ENCODE measurements around the gene SPG21.
A peak's percentile ranks its signal among the peaks of the same experiment; 100 is the strongest.
"Not testable (repeated sequence)": the region's sequence is repeated elsewhere in the genome, so short reads cannot be mapped to it uniquely, and the experiment has no call there.

SPG21 gene, protein sequence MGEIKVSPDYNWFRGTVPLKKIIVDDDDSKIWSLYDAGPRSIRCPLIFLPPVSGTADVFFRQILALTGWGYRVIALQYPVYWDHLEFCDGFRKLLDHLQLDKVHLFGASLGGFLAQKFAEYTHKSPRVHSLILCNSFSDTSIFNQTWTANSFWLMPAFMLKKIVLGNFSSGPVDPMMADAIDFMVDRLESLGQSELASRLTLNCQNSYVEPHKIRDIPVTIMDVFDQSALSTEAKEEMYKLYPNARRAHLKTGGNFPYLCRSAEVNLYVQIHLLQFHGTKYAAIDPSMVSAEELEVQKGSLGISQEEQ

DNA sequence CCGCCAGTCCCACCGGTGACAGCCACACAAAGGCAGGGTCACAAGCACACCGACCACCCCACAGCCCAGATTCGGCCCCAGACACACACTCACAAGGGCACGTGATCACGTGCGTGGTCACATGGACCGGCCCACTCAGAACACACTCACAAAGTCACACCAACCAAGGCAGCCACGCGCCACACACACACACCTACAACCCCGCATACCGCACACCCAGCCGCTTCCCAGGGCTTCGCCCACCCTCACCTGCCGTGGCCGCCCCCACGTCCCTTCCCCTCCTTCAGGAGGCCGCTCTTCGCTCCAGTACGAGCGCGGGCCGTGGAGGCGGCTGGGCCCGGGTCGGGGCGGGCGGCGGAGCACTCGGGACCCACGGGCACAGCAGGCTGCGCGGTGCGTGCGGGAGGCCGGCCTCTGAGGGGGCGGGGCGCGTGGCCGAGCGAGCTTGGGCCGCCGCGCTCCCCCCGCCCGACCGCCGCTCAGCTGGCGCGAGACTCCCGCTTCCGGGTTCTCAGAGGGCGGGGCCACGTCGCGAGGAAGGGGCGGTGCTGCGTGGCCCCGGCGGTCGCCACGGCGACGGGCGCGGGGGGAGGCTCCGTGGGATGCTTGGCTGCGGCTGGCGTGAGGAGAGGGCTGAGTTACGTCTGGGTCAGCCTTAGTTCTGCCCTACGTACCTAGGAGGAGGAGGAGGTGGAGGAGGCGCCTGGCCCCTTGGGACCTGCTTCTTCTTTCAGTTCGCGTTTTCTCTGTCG, at the start of gene SPG21:
SPG21 (minus strand) TSS at position 499 of the 752 bp plus-strand sequence. CDS start 6,345 bp downstream, outside the sequence.
- DNase-seq = peak; percentile 25

DNA sequence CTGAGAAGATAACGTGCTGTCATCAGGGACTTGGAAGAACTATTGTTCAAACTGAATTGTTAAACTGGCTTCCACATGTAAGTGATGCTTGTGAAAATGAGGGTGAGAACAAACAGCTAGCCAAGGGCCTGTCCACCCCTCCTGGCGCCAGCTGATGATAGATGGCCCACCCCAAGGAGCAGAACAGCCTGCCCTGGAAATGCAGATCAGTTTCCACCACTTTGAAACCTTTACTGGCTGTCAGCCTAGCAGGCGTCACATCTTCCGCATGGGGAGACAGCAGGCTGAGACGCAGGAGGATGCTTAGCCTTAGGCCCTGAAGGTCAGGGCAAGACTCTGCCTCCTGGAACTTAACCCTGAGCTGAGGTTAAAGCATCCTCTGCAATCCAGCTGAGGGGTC, 49.1 kb upstream of the SPG21 start:
- no peak for DNase-seq

DNA sequence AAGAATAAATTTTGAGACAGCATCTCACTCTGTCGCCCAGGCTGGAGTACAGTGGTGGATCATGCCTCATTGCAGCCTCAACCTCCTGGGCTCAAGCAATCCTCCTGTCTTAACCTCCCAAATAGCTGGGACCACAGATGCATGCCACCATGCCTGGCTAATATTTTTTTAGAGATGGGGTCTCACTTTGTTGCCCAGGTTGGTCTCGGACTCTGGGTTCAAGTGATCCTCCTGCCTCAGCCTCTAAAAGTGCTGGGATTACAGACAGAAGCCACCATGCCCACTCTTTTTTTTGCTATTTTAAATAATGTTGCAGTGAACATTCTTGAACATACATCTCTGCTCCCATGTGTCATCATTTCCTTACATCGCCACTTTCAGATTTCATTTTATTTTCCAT, 48.7 kb upstream of the SPG21 start:
- no peak for DNase-seq

DNA sequence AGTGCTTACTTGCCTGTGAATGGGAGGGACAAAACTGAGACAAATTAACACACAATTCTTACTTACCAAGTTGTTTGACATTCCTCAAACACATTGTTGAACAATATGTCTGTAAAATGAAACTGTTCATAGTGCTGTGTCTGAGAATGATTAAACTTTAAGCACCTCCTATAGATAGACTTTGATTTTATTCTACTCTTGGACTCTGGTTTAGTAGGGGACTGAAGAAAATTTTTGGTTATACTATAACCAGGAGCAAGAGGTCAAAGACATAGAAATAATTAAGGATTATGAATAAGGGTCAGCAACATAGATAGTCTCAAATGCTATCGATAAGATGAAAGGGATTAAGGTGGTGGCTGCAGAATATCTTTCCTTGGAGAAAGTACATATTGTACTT, 47.6 kb upstream of the SPG21 start:
- DNase-seq = no peak

DNA sequence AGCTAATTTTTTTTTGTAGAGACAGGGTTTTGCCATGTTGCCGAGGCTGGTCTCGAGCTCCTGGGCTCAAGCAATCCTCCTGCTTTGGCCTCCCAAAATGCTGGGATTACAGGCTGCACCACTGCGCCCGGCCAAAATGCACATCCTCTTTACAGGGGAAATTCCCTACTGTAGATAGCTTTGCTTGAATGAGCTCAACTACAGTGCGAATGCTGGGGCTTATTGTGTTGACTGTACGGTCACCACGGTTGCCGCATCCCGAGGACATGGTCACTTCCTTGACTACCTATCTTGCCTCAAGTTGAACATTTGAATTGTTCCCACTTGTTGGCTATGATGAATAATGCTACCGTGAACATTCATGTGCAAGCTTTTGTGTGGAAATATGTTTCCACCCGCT, 45.0 kb upstream of the SPG21 start:
- no peak for DNase-seq

DNA sequence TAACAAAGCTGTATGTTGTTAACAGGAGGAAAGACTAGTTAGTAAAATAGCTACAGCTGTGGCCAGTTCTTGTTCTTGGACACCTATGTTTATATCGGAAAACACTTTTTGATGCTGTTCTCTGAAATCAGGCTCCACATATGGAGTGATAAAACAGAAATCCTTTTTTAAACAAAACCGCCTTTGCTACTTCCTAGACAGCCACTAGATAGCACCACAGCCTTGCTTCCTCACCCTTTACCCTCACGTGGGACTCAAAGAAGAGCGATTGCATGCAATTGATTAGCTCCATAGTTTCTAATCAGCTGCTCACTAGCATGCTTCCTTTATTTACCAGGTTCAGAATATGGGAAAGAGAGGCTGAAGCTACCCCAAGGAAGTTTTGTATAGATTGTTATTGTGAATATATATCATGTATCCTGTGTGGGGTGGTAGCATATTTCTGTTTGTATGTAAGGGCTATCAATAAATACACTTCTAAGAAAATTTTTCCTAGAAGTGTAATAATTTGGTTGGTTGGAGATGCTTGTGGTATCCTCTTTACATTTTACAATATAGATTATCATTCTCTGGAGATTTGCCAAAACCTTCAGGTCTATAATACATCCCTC, 44.0 kb upstream of the SPG21 start:
- DNase-seq = peak; percentile 59

DNA sequence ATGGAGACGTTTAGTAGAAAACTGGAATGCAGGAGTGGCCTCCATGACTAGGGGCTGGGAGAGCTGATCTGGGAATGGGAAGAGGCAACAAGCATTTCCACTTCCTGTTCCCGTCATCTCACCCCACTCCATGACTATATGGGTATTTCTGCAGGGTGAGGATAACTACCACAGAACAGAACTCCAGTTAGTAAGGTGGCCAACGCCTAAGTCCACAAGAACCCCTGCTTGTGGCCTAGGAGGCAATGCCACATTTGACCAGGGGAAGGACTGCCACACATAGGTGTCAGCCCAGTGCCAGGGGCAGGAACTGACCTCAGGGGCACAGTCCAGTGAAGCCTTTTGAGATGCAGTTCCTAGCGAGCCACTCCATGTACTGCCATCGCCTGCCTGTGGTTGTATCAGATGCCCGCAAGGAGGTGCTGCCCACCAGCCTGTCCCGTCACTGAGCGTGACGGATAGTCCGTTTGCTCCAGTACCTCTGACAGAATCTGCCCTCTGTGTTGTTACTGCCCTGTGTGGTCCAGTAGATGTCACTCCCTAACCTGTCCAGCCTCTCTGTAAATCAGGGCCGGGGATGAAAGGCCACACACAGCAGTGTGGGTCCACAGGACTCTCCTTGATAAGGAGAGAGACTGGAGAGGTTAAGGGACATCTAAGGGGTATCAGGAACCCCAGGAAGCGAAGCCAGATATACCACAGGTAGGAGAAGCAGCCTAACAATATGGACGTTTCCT, 43.3 kb upstream of the SPG21 start:
- peak; percentile 47 for DNase-seq

DNA sequence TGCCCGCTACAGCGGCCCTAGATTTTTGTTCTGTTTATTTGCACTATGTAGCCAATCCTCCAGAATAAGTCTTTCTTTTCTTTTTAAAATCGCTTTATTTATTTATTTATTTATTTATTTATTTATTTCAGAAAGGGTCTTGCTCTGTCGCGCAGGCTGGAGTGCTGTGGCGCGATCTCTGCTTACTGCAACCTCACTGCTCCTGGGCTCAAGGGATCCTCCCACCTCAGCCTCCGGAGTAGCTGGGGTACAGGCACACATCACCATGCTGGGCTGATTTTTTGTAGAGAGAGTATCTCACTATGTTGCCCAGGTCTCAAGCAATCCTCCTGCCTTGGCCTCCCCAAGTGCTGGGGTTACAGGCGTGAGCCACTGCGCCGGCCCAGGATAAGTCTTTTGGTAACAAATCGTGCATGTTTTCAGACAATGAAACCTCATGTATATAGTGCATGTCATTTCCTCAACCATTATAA, 40.1 kb upstream of the SPG21 start:
- no peak for DNase-seq

DNA sequence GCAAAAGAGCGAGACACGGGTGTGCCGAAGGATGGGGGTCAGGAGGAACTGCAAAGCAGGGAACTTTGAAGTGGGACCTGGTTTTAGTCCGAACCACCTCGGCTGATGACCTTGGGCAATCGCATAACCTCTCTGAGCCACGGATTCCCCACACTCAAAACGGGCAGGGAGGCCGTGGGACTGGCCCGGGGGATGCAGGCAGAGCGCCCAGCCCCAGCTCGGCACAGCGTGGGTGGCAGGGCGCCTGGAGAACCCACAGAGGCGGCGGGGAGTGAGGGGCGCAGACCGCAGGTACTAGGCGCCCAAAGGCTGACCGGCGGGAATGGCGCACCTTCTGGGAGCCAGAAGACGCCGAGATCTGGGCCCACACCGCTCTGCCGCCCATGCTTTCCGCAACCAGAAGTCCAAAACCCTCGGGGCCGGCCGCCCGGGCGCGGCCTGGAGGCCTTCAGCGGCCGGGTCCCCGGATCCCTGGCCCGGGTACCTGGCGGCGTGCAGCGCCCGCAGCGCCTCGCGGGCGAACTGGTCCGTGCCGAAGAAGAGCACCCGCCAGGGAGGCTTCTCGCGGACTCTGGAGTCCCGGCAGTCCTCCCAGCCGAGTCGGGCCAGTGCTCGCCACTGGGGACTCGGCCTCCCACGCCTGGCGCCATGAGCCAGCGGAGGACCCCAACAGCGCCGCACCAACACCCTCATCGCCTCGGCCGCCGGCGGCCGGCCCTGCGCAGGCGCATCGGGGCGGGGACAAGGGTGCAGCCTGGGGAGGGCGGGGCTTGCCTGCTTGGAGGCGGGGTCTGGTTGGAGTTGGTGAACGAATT, 39.4 kb upstream of the SPG21 start, which contains the start of gene MTFMT:
MTFMT (minus strand) TSS at position 719 of the 815 bp plus-strand sequence; CDS start at position 693, 26 bp downstream.
- DNase-seq = peak; percentile 23

DNA sequence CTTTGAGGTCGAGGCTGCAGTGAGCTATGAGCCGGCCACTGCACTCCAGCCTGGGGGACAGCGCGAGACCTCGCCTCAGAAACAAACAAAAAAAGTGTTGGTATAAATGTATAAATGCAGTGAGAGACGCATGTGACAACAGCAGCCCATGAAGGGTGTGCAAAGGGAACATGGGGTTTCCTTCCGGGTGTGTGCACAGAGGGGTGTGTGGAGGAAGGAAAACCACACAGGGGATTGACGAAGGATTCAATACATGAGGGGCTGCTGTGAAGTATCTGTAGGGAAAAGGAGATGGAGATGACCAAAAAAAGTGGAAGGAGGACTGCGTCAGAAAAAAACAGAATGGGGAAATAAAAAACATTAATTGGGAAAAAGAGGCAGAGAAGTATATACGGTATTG, 38.6 kb upstream of the SPG21 start:
- no peak for DNase-seq

DNA sequence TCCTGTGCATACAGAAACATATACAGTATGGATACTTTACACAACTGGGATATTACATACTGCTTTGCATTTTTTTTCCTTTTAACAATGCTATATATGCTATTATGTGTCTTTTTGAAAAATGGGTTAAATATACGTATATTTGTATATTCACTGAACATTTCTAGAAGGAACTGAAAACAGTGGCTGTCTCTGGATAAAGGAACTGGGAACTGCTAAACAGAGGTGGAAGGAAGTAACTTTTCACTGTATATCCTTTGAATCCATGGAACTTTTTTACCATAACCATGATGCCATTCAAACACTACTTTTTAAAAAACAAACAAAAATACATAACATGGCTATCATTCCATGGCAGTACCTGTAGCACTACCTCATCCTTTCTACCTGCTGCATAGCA, 37.9 kb upstream of the SPG21 start:
- DNase-seq = no peak

DNA sequence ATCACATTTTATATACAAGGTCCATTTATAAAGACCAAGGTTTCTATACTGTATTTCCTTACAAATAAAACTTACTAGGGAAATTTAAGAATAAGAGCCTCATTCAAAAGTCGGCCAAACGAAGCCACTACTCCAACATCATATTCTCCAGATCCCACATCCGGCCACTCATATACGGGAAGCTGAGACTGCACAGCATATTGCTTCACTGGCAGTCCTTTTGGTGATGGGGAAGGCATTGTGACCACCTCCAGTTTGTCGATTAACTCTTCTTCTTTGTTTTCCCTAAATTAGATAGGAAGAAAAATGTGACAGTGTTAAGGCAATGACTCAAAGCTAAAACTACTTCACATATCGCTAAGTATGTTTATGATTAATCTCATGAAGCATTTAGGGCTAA, 37.0 kb upstream of the SPG21 start:
- DNase-seq = no peak

DNA sequence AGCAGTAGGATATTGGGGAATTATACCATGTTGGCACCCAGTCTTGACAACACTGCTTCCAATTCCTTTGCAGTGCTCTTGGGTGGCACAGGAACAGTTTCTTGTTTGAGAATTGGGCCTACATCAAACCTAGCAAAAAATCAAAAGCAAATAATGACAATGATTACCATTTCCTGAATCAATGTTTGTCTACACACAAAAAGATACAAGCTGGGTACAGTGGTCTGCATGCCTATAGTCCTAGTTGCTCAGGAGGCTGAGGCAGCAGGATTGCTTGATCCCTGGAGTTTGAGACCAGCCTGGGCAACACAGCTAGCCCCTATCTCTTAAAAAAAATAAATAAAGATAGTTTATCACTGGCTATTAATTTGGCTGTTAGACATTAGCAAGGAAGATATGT, 31.8 kb upstream of the SPG21 start:
- DNase-seq = no peak

DNA sequence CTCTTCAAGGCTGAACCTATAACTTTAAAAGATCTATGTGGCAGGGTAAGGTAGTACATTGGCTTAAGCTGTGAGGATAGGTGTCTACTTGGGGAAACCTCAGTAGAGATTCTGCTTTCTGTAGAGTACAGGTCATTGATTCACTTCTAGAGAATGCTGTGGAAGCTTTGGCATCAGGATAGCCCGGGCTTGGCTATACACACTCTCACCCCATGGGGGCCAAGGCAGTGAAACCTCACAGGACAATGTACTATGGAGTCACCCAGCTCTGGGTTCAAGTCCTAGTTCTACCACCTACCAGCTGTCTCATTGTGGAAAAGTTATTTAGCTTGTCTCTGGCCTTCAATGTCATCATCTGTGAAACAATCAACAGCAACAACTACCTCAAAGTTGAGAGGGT, 30.7 kb upstream of the SPG21 start:
- DNase-seq = no peak

DNA sequence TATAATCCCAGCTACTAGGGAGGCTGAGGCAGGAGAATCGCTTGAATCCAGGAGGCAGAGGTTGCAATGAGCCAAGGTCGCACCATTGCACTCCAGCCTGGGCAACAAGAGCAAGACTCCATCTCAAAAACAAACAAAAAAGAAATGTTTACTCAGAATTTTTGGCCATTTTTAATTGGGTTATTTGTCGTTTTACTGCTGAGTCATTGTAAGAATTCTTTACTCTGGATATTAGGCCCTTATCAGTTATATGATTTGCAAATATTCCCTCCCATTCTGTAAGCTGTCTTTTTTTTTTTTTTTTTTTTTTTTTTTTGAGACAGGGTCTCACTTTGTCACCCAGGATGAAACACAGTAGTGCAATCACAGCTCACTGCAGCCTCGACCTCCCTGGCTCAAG, 21.5 kb upstream of the SPG21 start:
- DNase-seq = not testable (repeated sequence)

DNA sequence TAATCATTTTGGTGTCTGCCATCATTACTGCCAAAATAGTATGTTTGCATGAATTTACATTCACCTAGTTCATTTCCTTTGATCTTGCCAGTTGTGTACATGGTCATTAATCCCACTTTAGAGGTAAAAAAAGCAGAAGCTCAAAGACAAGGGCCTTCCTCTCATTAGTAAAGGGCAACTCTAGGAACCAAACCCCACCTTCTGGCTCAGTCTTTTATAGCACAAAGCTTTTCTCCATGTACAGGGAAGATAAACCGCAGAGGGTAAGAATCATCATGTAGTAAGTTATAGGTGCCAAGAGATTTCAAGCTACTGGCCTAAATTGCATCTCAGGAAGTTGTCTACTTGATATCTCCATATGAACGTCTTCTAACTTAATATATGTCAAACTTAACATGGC, 19.3 kb upstream of the SPG21 start:
- no peak for DNase-seq

DNA sequence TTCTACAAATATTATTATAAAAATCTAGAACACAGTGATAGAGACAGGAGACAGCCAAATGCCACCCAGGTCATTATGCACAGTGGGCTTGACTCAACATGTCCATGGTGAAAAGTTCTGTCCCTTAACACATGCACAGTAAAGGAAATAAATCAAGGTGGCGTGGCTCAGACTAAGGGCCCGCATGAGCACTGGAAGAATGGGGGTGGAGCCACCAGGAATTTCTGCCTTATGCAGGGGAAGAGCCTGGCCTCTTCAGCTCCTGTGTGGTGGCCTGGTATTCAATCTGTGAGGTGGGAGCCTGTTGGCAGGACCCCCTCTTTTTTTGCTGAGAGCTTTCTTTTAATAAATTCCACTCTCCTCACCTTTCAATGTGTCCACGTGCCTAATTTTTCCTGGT, 17.2 kb upstream of the SPG21 start:
- no peak for DNase-seq

DNA sequence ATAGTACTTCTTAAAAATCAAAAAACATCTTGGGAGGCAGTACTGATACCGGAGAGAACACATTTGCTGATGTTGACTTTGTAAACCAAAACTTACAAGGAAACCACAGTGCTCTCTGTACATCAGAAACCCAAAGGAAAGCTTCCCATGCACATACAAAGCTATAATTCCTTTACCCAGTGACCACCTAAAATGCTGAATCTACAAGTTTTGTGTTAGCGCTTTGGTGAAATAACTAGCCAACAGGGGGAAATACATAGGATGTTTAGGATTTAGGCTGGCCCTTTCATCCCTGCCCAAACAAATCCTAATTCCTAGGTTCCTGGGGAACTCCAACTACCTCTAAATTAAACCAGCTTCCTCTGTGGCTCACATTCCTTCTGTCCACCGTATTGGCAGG, 15.3 kb upstream of the SPG21 start:
- DNase-seq = no peak

DNA sequence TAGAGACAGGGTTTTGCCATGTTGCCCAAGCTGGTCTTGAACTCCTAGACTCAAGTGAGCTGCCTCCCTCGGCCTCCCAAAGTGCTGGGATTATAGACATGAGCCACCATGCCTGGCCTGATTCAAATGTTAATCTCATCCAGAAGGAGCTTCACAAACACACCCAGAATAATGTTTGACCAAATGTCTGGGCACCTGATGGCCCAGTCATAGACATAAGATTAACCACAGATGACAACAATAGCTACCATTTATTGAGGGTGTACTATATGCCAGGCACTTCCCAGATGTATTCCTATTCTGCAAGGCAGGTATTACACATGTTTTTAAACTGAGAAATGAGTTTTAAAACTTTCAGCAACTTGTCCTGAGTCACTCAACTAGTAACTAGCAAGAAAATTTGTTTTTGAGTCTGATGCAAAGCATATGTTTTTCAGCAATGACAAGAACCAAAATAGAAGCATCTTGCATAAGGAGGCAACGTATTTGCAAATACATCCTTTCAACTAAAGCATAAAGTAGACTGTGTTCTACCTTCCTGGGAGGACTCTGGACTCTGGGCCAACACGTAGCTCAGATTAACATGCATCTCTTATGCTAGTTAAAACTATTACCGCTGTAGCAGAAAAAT, 8.1 kb upstream of the SPG21 start:
- no peak for DNase-seq

DNA sequence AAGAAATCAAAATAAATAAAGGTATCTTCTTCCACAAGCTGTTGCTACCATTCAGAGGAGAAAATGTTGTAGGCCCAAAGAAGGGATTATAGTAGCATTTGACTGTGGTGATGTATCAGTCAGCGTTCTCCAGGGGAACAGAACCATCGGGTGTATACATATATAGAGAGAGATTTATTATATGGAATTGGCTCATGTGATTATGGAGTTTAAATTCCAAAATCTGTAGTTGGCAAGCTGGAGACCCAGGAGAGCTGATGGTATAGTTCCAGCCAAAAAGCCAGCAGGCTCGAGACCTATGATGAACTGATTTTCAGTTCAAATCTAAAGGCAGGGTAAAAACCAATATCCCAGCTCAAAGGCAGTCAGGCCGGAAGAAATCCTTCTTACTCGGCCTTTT, 7.4 kb upstream of the SPG21 start:
- no peak for DNase-seq

DNA sequence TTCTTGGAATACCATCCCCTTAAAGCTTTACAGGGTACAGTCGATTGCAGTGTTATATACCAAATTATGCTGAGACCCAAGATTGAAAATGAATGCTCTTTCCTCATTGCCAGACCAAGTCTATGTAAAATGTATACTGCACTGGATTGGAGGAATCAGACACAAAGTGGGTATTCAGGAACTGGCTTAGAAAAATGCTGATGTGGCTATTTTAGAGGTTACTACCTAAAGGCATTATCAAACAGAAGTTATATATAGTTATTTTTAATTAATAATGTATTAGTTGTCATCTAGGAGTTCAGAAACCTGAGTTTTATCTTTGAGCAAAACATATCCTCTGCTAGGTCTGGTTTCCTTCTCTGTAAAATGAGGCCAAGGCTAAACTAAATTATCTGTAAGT, 3.6 kb upstream of the SPG21 start:
- DNase-seq = no peak
